GM23338 (cell line): Measurements from ENCODE around the gene PLXND1. TPM values are rescaled to one million over a fixed set of nuclear protein-coding genes. Genes with fewer than 3 reads are reported as not detected.

Source experiments
- ATAC-seq: fragments of 200-7000 bp; cut with Tn5 transposase; 3 replicates; pipeline ENCODE4 v1.9.1; 2020
- DNase-seq: peaks from one replicate; pipeline ENCODE4 v3.0.0-alpha.2; 2015; ENCODE audit warnings: low spot score
- H2AFZ ChIP-seq: fragments of 200-600 bp; sonication (generic); 2 replicates; pipeline ENCODE4 v1.8.0; 2016; ENCODE audit warnings: antibody characterized with exemption, mild to moderate bottlenecking, moderate library complexity
- H3F3A ChIP-seq: fragments of 200-600 bp; sonication (generic); replicated peaks from 2 replicates; pipeline ENCODE4 v1.8.0; 2017; ENCODE audit warnings: antibody characterized with exemption, mixed run types, low read depth
- H3K27ac ChIP-seq: fragments of 200-600 bp; sonication (generic); 2 replicates; pipeline ENCODE4 v1.6.1; 2016; ENCODE audit warnings: low read depth
- H3K27me3 ChIP-seq: fragments of 200-600 bp; sonication (generic); 2 replicates; pipeline ENCODE4 v1.8.0; 2016; ENCODE audit warnings: mild to moderate bottlenecking, mixed run types, moderate library complexity; ENCODE audit not compliant: insufficient read depth
- H3K36me3 ChIP-seq: fragments of 200-600 bp; sonication (generic); 2 replicates; pipeline ENCODE4 v1.8.0; 2016; ENCODE audit warnings: mild to moderate bottlenecking; ENCODE audit not compliant: insufficient read depth
- H3K4me1 ChIP-seq: fragments of 200-600 bp; sonication (generic); 2 replicates; pipeline ENCODE4 v1.8.0; 2016; ENCODE audit warnings: mild to moderate bottlenecking, moderate library complexity; ENCODE audit not compliant: insufficient read depth
- H3K4me2 ChIP-seq: fragments of 200-600 bp; sonication (generic); 2 replicates; pipeline ENCODE4 v1.7.1; 2017; ENCODE audit warnings: mixed run types
- H3K4me3 ChIP-seq: fragments of 200-600 bp; sonication (generic); 2 replicates; pipeline ENCODE4 v1.6.1; 2016; ENCODE audit warnings: mixed run types
- H3K79me2 ChIP-seq: fragments of 200-600 bp; sonication (generic); replicated peaks from 2 replicates; pipeline ENCODE4 v1.8.0; 2017; ENCODE audit warnings: mild to moderate bottlenecking; ENCODE audit not compliant: insufficient read depth
- H3K9me2 ChIP-seq: fragments of 200-600 bp; sonication (generic); 2 replicates; pipeline ENCODE4 v1.8.0; 2017; ENCODE audit not compliant: insufficient read depth
- H4K20me1 ChIP-seq: fragments of 200-600 bp; sonication (generic); replicated peaks from 2 replicates; pipeline ENCODE4 v1.8.0; 2017; ENCODE audit warnings: mild to moderate bottlenecking; ENCODE audit not compliant: insufficient read depth
- H3K27ac Mint-ChIP-seq: 2 replicates; pipeline ENCODE4 v1.8.0; 2020; ENCODE audit warnings: inconsistent platforms, mild to moderate bottlenecking, moderate library complexity, mixed read lengths
- H3K27me3 Mint-ChIP-seq: 3 replicates; pipeline ENCODE4 v1.8.0; 2022; ENCODE audit warnings: low read depth, mild to moderate bottlenecking, moderate library complexity, mixed read lengths, inconsistent platforms; ENCODE audit not compliant: insufficient read depth, poor library complexity
- H3K36me3 Mint-ChIP-seq: 3 replicates; pipeline ENCODE4 v1.8.0; 2021; ENCODE audit warnings: low read depth, mild to moderate bottlenecking, inconsistent platforms, moderate library complexity, mixed read lengths
- H3K4me1 Mint-ChIP-seq: 3 replicates; pipeline ENCODE4 v1.8.0; 2020; ENCODE audit warnings: mild to moderate bottlenecking, inconsistent platforms, mixed read lengths
- H3K4me3 Mint-ChIP-seq: 3 replicates; pipeline ENCODE4 v1.8.0; 2021; ENCODE audit warnings: moderate library complexity, mild to moderate bottlenecking, inconsistent platforms, mixed read lengths
- H3K9me3 Mint-ChIP-seq: 3 replicates; pipeline ENCODE4 v1.8.0; 2020; ENCODE audit warnings: moderate library complexity, mild to moderate bottlenecking, inconsistent platforms, mixed read lengths
- ETS1 ChIP-seq: IDR thresholded peaks from 2 replicates; pipeline ENCODE4 v1.6.1; 2016; ENCODE audit warnings: antibody characterized with exemption
- EZH2 ChIP-seq: fragments of 200-600 bp; sonication (generic); IDR thresholded peaks from one replicate; pipeline ENCODE4 v1.8.0; 2017; ENCODE audit warnings: antibody characterized with exemption, mild to moderate bottlenecking, low read depth; ENCODE audit not compliant: unreplicated experiment
- EZH2phosphoT487 ChIP-seq: fragments of 200-600 bp; sonication (generic); IDR thresholded peaks from one replicate; pipeline ENCODE4 v1.8.1; 2018; ENCODE audit warnings: antibody characterized with exemption; ENCODE audit not compliant: unreplicated experiment
- JUNB ChIP-seq: IDR thresholded peaks from one replicate; pipeline ENCODE4 v1.6.1; 2016; ENCODE audit warnings: antibody characterized with exemption; ENCODE audit not compliant: unreplicated experiment
- NANOG ChIP-seq: IDR thresholded peaks from 2 replicates; pipeline ENCODE4 v1.6.1; 2016; ENCODE audit warnings: antibody characterized with exemption, borderline replicate concordance
- POLR2AphosphoS5 ChIP-seq: IDR thresholded peaks from 2 replicates; pipeline ENCODE4 v1.6.1; 2016; ENCODE audit warnings: antibody characterized with exemption, low read depth
- REST ChIP-seq: IDR thresholded peaks from one replicate; pipeline ENCODE4 v1.6.1; 2018; ENCODE audit warnings: antibody characterized with exemption; ENCODE audit not compliant: unreplicated experiment
- ZNF462 ChIP-seq: fragments of 250-450 bp; sonication (Bioruptor Pico); IDR thresholded peaks from 2 replicates; pipeline ENCODE4 v1.5.0; 2020; ENCODE audit warnings: mild to moderate bottlenecking, moderate library complexity
- polyA plus RNA-seq: library from polyadenylated mRNA; unstranded; fragments of >200 nt; fragmentation: Nextera tagmentation; extraction: Ambion mirVana; gene quantifications from 2 replicates; pipeline ENCODE4 v1.2.1, GENCODE V29; 2016
- total RNA-seq: library from RNA; depleted of rRNA; stranded (reverse); fragments of >200 nt; shearing (Covaris generic); gene quantifications from 2 replicates; pipeline ENCODE4 v1.2.3, GENCODE V29; 2014

PLXND1 gene
- total and polyA plus RNA-seq, 2 experiments from 2014 or later, result 13.3 to 60.4 TPM

- Mint-ChIP-seq H3K4me3 (no peak overlapping the region), H3K27me3 (peaks cover 17% of the 10 kb centered on the region), H3K36me3 (no peaks in the 10 kb centered on the region; the same call in 2 of the 3 replicates), H3K9me3 (no peaks in the 10 kb centered on the region), H3K27ac (no peak overlapping the region), H3K4me1 (peaks cover 44% of the 10 kb centered on the region)
- Histone ChIP-seq H3K36me3 (no peaks in the 10 kb centered on the region), H3K9me2 (peaks cover 11% of the 10 kb centered on the region; the same call in 1 of the 2 replicates), H3K4me2 (no peak overlapping the region; the same call in 1 of the 2 replicates), H4K20me1 (no peaks in the 10 kb centered on the region), H3K79me2 (no peaks in the 10 kb centered on the region), H3K27me3 (no peaks in the 10 kb centered on the region), H3F3A (no peaks in the 10 kb centered on the region), H3K4me1 (peaks cover 21% of the 10 kb centered on the region; the same call in 1 of the 2 replicates), H3K27ac (no peak overlapping the region), H3K4me3 (no peak overlapping the region), H2AFZ (no peak overlapping the region)
- no peak for ATAC-seq
- peak; percentile 36 for DNase-seq
- no peak for TF ChIP-seq EZH2phosphoT487
- TF ChIP-seq EZH2, result no peak
- no peak for TF ChIP-seq POLR2AphosphoS5
- TF ChIP-seq JUNB, result no peak
- no peak for TF ChIP-seq ZNF462 (CRISPR knock-in tag)
- no peak for TF ChIP-seq NANOG
- no peak for TF ChIP-seq ETS1
- TF ChIP-seq REST, result no peak
Observed at GRCh38 chr3:129534428-129535027, 71.9 kb downstream of the PLXND1 start.
